ENCODE data around the gene CPXCR1. TPM values are rescaled to one million over a fixed set of nuclear protein-coding genes. Genes with fewer than 3 reads are reported as not detected.
"Not testable (repeated sequence)": the region's sequence is repeated elsewhere in the genome, so short reads cannot be mapped to it uniquely, and the experiment has no call there.

The CPXCR1 gene
- not detected for total RNA-seq

DNA sequence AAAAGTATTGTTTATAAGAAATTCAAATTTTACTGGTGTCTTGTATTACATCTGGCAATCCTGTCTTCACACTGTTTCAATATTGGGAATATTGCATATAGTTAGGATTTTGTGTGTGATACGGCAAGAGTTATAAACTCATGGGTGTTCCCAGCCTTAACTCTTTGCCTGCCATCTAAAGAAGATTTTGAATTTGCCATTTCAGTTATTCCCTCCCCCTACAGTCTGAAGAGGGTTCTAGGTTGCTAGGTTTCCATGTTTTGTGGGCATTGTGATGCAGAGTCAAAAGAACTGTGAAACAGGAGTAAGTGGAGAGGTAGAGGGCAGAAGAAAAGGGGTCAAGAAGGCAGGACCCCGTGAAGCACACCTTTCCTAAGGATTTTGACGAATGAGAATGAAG is at the start of gene CPXCR1:
Gene CPXCR1 (plus strand): TSS at position 301 of the 400 bp plus-strand sequence. CDS start 6,190 bp downstream, outside the sequence.
- DNase-seq, result no peak

DNA sequence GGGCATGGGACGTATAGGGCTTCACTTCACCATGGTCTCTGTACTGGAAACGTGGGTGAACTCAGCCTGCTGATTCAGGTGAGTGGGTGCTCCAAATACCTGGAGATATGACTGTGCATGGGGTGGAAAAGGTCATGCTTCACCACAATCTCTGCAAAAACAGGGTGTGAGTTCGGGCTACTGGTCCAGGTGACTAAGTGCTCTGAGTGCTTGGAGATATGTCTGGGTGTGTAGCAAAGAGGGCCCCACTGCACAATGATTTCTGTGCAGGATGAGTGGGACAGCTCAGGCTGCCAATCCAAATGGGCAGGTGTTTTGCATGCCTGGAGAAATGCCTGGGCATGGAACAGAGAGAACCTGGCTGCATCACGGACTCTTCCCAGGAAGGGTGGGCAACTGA is 11.2 kb upstream of the CPXCR1 start:
- no peak for DNase-seq

DNA sequence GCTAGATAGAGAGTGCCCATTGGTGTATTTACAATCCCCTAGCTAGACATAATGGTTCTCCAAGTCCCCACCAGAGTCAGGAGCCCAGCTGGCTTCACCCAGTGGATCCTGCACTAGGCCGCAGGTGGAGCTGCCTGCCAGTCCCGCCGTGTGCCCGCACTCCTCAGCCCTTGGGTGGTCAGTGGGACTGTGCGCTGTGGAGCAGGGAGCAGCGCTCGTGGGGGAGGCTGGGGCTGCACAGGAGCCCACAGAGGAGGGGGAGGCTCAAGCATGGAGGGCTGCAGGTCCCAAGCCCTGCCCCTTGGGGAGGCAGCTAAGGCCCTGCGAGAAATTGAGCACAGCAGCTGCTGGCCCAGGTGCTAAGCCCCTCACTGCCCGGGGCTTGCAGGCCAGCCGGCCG is 810 bp upstream of the CPXCR1 start:
- DNase-seq, result not testable (repeated sequence)

DNA sequence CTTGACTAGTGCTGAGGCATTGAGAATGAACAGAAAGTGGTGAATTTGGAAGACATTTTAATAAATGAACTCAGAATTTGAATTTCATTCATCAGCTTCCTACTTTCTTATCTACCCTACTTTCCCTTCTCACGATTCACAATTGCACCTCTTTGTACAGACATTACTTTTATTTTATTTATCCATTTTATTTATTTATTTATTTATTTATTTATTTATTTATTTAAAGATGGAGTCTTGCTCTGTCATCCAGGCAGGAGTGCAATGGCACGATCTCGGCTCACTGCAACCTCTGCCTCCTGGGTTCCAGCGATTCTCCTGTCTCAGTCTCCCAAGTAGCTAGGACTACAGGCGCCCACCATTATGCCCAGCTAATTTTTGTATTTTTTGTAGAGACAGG is 5.3 kb downstream of the CPXCR1 start:
- DNase-seq, result not testable (repeated sequence)

DNA sequence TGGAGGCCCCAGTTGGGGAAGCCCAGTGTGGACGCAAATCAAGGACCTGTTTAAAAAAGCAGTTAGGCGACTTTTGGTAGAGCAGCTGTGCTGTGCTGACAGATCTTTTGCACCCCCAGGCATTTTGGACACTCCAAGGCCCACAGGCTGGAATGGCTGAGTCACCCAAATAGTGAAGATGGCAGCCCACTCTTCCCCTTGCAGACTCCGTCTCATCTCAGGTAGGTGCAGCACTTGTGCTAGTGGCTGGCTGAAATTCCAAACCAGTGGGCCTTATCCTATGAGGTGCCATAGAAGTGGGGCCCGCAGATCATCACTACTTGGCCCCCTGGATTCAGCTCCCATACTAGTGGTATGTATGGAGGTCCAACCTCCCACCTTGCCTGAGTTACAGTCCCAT is 42.8 kb downstream of the CPXCR1 start:
- DNase-seq, result no peak
